ENCODE results near the gene MAPK4. TPM values are rescaled to one million over a fixed set of nuclear protein-coding genes. Genes with fewer than 3 reads are reported as not detected.
"Not testable (repeated sequence)": the region's sequence is repeated elsewhere in the genome, so short reads cannot be mapped to it uniquely, and the experiment has no call there.

MAPK4 gene
- total RNA-seq, 1 experiment from 2014 or later: not detected

DNA sequence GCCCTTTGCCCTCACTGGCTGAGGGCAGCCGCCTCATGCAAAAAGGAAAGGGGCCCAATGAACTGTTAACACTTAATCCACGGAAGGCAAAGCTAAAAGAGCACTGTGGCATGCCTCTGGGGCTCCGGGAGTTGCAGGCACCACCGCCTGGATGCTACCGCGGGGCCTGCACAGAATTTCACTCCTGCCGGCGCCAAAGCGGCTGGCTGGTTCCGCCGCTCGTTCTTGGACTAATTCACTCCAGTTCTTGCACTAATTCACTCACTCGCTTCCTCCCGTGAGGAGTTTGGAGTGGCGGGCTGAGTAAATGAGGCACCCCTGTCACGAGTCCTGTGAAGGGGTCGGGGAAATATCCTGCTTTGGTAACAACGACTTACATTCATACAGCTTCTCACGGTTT is 14.0 kb upstream of the MAPK4 start:
- BruUV-seq (replicated peaks): no TSS peak
- no peak overlapping the region for H3K27ac ChIP-seq
- no peaks in the 10 kb centered on the region for H3K9me2 ChIP-seq (ENCODE audit: insufficient read depth)
- no peaks in the 10 kb centered on the region for H3K4me1 ChIP-seq (replicated peaks; ENCODE audit: insufficient read depth)
- ChIA-PET POLR2A (ENCODE audit: unreplicated experiment) (no interaction called here), CTCF (no interaction called here)
- DNase-seq: no peak
- H3K4me3 ChIP-seq: no peak overlapping the region
- H3K4me2 ChIP-seq: no peak overlapping the region
- no peaks in the 10 kb centered on the region for H3K79me2 ChIP-seq (ENCODE audit: low read depth)
- no peaks in the 10 kb centered on the region for H3F3A ChIP-seq (ENCODE audit: insufficient read depth, low read depth)
- TF ChIP-seq EZH2 (IDR thresholded peaks at IDR 0.05; ENCODE audit: low read depth): no peak
- TF ChIP-seq, protein P1, sequence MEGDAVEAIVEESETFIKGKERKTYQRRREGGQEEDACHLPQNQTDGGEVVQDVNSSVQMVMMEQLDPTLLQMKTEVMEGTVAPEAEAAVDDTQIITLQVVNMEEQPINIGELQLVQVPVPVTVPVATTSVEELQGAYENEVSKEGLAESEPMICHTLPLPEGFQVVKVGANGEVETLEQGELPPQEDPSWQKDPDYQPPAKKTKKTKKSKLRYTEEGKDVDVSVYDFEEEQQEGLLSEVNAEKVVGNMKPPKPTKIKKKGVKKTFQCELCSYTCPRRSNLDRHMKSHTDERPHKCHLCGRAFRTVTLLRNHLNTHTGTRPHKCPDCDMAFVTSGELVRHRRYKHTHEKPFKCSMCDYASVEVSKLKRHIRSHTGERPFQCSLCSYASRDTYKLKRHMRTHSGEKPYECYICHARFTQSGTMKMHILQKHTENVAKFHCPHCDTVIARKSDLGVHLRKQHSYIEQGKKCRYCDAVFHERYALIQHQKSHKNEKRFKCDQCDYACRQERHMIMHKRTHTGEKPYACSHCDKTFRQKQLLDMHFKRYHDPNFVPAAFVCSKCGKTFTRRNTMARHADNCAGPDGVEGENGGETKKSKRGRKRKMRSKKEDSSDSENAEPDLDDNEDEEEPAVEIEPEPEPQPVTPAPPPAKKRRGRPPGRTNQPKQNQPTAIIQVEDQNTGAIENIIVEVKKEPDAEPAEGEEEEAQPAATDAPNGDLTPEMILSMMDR (conservative IDR thresholded peaks at IDR 0.05): no peak
- H3K9me3 ChIP-seq (ENCODE audit: insufficient read depth, low read depth): no peaks in the 10 kb centered on the region
- no peak overlapping the region for H2AFZ ChIP-seq
- H4K20me1 ChIP-seq (ENCODE audit: insufficient read depth): no peaks in the 10 kb centered on the region
- no peaks in the 10 kb centered on the region for H3K27me3 ChIP-seq (ENCODE audit: insufficient read depth, low read depth)
- intact Hi-C loops (cut with micrococcal nuclease; ENCODE audit: unreplicated experiment): no loop called here
- H3K36me3 ChIP-seq (ENCODE audit: low read depth): no peaks in the 10 kb centered on the region

DNA sequence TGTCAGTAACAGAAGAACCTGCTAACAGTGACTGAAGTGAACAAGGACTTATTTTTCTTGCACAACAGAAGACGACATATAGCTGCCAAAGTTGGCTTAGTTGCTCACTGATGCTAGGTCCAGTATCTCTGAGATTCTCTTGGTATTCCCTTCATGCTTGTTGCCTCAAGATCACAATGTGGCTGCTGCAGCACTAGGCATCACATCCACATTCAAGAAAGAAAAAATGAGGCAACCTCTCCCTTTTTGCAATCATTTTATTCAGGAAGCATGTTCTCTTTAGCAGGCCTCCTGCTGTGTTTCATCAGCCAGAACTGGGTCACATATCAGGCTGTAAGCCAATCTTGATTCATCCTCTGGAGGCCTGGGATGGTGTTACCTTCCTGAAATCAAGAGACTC is 11.7 kb upstream of the MAPK4 start:
- H3K9me3 ChIP-seq (ENCODE audit: insufficient read depth, low read depth): no peaks in the 10 kb centered on the region
- no peaks in the 10 kb centered on the region for H4K20me1 ChIP-seq (ENCODE audit: insufficient read depth)
- no peak for DNase-seq
- CTCF ChIA-PET: no interaction called here
- no peaks in the 10 kb centered on the region for H3F3A ChIP-seq (ENCODE audit: insufficient read depth, low read depth)
- no peaks in the 10 kb centered on the region for H3K27me3 ChIP-seq (ENCODE audit: insufficient read depth, low read depth)
- H3K4me1 ChIP-seq (replicated peaks; ENCODE audit: insufficient read depth): no peaks in the 10 kb centered on the region
- intact Hi-C loops (cut with micrococcal nuclease; ENCODE audit: unreplicated experiment): no loop called here
- no peak for TF ChIP-seq EZH2 (IDR thresholded peaks at IDR 0.05; ENCODE audit: low read depth)
- TF ChIP-seq, protein P1 (conservative IDR thresholded peaks at IDR 0.05): no peak
- H3K36me3 ChIP-seq (ENCODE audit: low read depth): no peaks in the 10 kb centered on the region
- no peaks in the 10 kb centered on the region for H3K9me2 ChIP-seq (ENCODE audit: insufficient read depth)
- H3K79me2 ChIP-seq (ENCODE audit: low read depth): no peaks in the 10 kb centered on the region
- H3K4me2 ChIP-seq: no peak overlapping the region
- POLR2A ChIA-PET (ENCODE audit: unreplicated experiment): no interaction called here
- no peak overlapping the region for H3K27ac ChIP-seq
- BruUV-seq (replicated peaks): no TSS peak
- no peak overlapping the region for H3K4me3 ChIP-seq
- no peak overlapping the region for H2AFZ ChIP-seq

DNA sequence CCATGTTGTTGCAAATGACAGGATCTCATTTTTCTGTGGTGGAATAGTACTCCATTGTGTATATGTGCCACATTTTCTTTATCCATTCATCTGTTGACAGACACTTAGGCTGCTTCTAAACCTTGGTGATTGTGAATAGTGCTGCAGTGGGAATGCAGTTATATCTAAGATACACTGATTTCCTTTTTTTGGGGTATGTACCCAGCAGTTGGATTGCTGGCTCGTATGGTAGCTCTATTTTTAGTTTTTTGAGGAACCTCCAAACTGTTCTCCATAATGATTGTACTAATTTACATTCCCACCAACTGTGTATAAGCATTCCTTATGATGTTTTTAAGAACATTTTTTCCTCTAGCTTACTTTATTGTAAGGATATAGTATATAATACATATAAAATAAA is 8.2 kb upstream of the MAPK4 start:
- H3K9me2 ChIP-seq (ENCODE audit: insufficient read depth); CTCF ChIA-PET; H3K27me3 ChIP-seq (ENCODE audit: insufficient read depth, low read depth); H3K4me3 ChIP-seq; H3F3A ChIP-seq (ENCODE audit: insufficient read depth, low read depth); H3K4me1 ChIP-seq (replicated peaks; ENCODE audit: insufficient read depth); H3K27ac ChIP-seq; H3K79me2 ChIP-seq (ENCODE audit: low read depth); POLR2A ChIA-PET (ENCODE audit: unreplicated experiment); DNase-seq; H2AFZ ChIP-seq; H3K36me3 ChIP-seq (ENCODE audit: low read depth); H3K9me3 ChIP-seq (ENCODE audit: insufficient read depth, low read depth); BruUV-seq (replicated peaks); intact Hi-C loops (cut with micrococcal nuclease; ENCODE audit: unreplicated experiment); H3K4me2 ChIP-seq; H4K20me1 ChIP-seq (ENCODE audit: insufficient read depth): not testable (repeated sequence)

DNA sequence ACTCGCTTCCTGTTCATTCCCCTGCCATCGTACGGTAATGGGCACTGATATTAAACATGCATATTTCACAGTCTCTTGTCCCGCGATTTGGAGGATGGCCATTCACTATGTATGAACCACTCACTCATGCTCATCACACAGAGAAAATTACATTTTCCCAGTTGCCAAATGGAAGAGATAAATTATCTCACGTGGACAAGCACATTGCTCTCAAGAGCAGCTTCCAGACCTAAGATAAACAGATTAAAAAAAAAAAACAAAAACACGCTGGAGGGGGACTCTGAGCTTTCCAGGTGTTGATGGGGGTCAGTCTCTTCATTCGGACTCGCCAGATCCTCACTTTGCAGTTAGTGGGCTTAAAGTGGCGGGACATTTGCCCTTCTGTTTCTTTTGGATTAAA is 1.7 kb upstream of the MAPK4 start:
- H3F3A ChIP-seq (ENCODE audit: insufficient read depth, low read depth): no peaks in the 10 kb centered on the region
- H4K20me1 ChIP-seq (ENCODE audit: insufficient read depth): no peaks in the 10 kb centered on the region
- no peaks in the 10 kb centered on the region for H3K36me3 ChIP-seq (ENCODE audit: low read depth)
- H3K4me3 ChIP-seq: no peak overlapping the region
- BruUV-seq (replicated peaks): no TSS peak
- H3K4me2 ChIP-seq: no peak overlapping the region
- intact Hi-C loops (cut with micrococcal nuclease; ENCODE audit: unreplicated experiment): no loop called here
- no peak for TF ChIP-seq EZH2 (IDR thresholded peaks at IDR 0.05; ENCODE audit: low read depth)
- TF ChIP-seq, protein P1 (conservative IDR thresholded peaks at IDR 0.05): no peak
- no peaks in the 10 kb centered on the region for H3K27me3 ChIP-seq (ENCODE audit: insufficient read depth, low read depth)
- ChIA-PET POLR2A (ENCODE audit: unreplicated experiment) (no interaction called here), CTCF (no interaction called here)
- H2AFZ ChIP-seq: no peak overlapping the region
- H3K27ac ChIP-seq: no peak overlapping the region
- no peaks in the 10 kb centered on the region for H3K79me2 ChIP-seq (ENCODE audit: low read depth)
- H3K9me3 ChIP-seq (ENCODE audit: insufficient read depth, low read depth): no peaks in the 10 kb centered on the region
- no peaks in the 10 kb centered on the region for H3K4me1 ChIP-seq (replicated peaks; ENCODE audit: insufficient read depth)
- no peaks in the 10 kb centered on the region for H3K9me2 ChIP-seq (ENCODE audit: insufficient read depth)
- no peak for DNase-seq
